ENCODE data around the gene CRYBG1. TPM values are rescaled to one million over a fixed set of nuclear protein-coding genes. Genes with fewer than 3 reads are reported as not detected.
A peak's percentile ranks its signal among the peaks of the same experiment; 100 is the strongest.

The CRYBG1 gene, protein sequence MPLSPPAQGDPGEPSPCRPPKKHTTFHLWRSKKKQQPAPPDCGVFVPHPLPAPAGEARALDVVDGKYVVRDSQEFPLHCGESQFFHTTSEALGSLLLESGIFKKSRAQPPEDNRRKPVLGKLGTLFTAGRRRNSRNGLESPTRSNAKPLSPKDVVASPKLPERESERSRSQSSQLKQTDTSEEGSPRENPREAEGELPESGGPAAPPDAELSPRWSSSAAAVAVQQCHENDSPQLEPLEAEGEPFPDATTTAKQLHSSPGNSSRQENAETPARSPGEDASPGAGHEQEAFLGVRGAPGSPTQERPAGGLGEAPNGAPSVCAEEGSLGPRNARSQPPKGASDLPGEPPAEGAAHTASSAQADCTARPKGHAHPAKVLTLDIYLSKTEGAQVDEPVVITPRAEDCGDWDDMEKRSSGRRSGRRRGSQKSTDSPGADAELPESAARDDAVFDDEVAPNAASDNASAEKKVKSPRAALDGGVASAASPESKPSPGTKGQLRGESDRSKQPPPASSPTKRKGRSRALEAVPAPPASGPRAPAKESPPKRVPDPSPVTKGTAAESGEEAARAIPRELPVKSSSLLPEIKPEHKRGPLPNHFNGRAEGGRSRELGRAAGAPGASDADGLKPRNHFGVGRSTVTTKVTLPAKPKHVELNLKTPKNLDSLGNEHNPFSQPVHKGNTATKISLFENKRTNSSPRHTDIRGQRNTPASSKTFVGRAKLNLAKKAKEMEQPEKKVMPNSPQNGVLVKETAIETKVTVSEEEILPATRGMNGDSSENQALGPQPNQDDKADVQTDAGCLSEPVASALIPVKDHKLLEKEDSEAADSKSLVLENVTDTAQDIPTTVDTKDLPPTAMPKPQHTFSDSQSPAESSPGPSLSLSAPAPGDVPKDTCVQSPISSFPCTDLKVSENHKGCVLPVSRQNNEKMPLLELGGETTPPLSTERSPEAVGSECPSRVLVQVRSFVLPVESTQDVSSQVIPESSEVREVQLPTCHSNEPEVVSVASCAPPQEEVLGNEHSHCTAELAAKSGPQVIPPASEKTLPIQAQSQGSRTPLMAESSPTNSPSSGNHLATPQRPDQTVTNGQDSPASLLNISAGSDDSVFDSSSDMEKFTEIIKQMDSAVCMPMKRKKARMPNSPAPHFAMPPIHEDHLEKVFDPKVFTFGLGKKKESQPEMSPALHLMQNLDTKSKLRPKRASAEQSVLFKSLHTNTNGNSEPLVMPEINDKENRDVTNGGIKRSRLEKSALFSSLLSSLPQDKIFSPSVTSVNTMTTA (N-terminal part only)
- total RNA-seq: 10.2 and 11.4 TPM in 2 replicates

DNA sequence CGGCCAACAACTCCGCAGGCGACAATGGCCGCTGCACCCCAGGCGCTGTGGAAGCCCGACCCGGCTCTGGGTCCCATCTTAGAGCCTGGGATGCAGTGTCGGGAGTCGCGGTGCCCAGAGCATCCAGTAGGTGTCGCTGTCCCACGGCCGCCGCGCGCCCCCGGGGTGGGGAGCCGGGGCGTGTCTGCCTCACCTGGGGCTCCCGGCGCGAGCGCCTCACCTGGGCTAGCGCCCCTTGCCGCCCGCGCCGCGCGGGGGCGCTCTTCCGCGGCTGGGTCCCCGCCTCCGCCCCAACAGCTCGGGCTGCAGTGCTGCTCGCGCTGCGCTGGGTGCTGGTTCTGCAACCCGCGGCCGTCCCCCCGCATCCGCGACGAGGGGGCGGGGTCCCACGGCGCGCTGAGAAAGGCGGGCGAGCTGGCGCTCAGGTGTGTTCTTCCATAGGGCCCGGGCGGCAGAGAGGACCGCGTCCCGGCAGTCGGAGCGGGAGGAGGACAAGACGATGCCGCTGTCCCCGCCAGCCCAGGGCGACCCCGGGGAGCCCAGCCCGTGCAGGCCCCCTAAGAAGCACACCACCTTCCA lies at the start of gene CRYBG1:
Gene CRYBG1 (plus strand): TSS at position 308 of the 579 bp plus-strand sequence. CDS start 192 bp downstream, at position 500.
- Mint-ChIP-seq H3K27me3 (ENCODE audit: insufficient read depth) (peaks cover 61% of the 10 kb centered on the region), H3K9me3 (no peaks in the 10 kb centered on the region), H3K27ac (no peak within 1 kb of the TSS), H3K36me3 (ENCODE audit: low read depth) (no peaks in the 10 kb centered on the region), H3K4me1 (ENCODE audit: low read depth) (peaks cover 10% of the 10 kb centered on the region), H3K4me3 (peak within 1 kb of the TSS; percentile 81)
- intact Hi-C loops (cut with micrococcal nuclease): loop anchor here (5.0 kb wide), 2 partner anchors 82 to 207 kb away; no protein-coding TSS in a partner anchor
- peak; percentile 52 for DNase-seq (ENCODE audit: low spot score)

DNA sequence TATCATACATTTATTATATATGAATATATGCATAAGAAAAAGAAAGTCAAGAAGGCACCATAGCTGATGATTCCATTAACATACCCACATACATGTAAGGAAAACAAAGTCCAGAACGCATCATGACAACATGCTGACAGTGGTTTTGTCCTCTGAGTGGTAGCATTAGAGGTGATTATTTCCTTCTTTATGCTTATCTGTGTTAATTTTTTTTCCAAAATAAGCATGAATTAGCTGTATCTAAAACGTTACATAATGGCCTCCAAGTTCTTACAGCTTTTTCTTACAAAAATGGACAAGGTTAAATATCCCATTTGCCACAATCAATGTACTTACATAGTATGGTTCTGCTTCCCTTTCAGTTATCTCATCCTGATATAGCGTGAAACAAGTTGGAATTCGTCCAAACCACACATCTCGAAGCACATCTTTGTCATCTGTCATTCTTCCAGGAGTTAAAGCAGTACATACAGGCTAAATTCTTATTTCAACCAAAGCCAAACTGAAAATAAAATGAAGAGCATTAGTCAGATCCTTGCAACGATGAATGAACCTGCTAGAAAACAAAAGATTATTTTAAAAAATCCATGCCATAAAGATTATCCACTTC lies 44.6 kb upstream of the CRYBG1 start:
- DNase-seq (ENCODE audit: low spot score): no peak
- intact Hi-C loops (cut with micrococcal nuclease): no loop called here
- Mint-ChIP-seq H3K27ac (peak overlapping the region; percentile 56), H3K4me1 (ENCODE audit: low read depth) (peaks cover 43% of the 10 kb centered on the region), H3K36me3 (ENCODE audit: low read depth) (peaks cover 32% of the 10 kb centered on the region), H3K4me3 (no peak overlapping the region), H3K27me3 (ENCODE audit: insufficient read depth) (no peaks in the 10 kb centered on the region), H3K9me3 (no peaks in the 10 kb centered on the region)

DNA sequence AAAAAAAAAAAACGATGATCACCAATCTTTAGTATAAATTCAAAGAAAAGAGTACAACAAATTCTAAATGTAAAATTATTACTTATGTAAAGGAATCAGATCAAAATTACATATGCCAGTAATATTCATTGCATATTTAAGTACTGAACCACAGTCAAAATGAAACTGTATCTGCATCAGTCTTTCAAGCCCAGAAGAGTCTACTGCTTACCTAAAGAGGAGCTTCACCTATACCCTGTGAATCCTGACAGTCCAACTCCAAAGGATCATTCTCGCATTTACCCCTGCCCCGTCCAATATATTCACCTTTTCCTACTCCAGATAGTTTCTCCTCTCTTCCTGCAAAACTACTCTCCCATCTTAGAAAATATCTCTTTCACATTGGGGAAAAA lies 44.1 kb upstream of the CRYBG1 start:
- Mint-ChIP-seq H3K4me3 (no peak overlapping the region), H3K9me3 (no peaks in the 10 kb centered on the region), H3K27me3 (ENCODE audit: insufficient read depth) (no peaks in the 10 kb centered on the region), H3K4me1 (ENCODE audit: low read depth) (peaks cover 40% of the 10 kb centered on the region), H3K36me3 (ENCODE audit: low read depth) (peaks cover 28% of the 10 kb centered on the region), H3K27ac (peak overlapping the region; percentile 56)
- DNase-seq (ENCODE audit: low spot score): no peak
- intact Hi-C loops (cut with micrococcal nuclease): no loop called here

DNA sequence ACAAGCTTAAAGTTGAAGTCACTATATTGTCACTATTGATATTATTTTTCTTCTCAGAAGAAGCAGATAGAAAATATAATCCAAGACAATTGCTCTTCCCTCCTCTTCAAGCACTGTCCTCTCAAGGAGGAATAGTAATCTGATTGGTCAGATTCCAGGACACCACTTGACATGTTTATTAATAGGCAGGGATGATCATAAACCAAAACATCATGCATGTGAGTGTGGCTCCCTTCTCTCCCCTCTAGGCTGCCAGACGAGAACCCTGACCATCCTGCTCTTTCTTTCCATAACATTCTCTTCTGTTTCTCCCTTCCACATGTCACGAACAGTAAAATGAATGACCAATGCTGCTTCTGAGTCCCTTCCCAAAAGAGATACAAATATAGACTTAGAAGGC lies 42.5 kb upstream of the CRYBG1 start:
- Mint-ChIP-seq H3K9me3 (no peaks in the 10 kb centered on the region), H3K4me3 (no peak overlapping the region), H3K36me3 (ENCODE audit: low read depth) (peaks cover 26% of the 10 kb centered on the region), H3K4me1 (ENCODE audit: low read depth) (peaks cover 36% of the 10 kb centered on the region), H3K27ac (no peak overlapping the region), H3K27me3 (ENCODE audit: insufficient read depth) (no peaks in the 10 kb centered on the region)
- intact Hi-C loops (cut with micrococcal nuclease): no loop called here
- DNase-seq (ENCODE audit: low spot score): no peak

DNA sequence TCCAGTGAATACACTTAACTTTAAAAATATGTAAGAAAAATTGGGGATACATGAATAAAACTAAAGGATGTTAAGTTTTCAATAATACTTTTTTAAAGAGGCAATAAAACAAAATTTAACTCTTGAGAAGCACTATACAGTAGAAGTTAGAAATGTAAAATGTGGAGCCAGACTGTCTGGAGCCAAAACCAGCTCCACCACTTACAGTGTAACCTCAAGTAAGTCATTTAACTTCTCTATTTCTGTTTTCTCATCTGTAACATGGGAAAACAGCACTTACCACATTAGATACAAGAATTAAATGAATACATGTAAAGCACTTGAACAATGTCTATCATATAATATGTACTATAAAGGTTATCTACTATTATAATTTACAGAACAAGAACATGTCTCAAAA lies 41.7 kb upstream of the CRYBG1 start:
- no peak for DNase-seq (ENCODE audit: low spot score)
- Mint-ChIP-seq H3K27ac (no peak overlapping the region), H3K4me1 (ENCODE audit: low read depth) (peaks cover 38% of the 10 kb centered on the region), H3K27me3 (ENCODE audit: insufficient read depth) (no peaks in the 10 kb centered on the region), H3K36me3 (ENCODE audit: low read depth) (peaks cover 27% of the 10 kb centered on the region), H3K4me3 (no peak overlapping the region), H3K9me3 (no peaks in the 10 kb centered on the region)
- intact Hi-C loops (cut with micrococcal nuclease): no loop called here

DNA sequence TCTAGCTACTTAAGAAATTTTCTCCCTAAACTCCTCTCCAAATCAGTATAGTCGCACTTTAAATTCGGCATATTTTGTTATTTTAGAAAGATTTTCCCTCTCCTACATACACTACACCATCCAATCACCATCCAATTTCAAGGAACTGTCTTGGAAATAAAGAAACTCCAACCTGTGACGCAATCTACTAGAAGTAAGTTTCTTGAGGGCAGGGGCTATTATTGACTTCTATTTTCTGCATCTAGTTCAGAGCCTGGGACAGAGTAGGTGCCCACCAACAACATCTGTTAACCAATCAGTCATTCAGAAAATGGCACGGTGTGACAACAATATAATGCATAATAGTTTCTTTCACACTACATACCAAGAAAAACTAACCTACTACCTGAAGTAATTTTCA lies 38.6 kb upstream of the CRYBG1 start:
- no peak for DNase-seq (ENCODE audit: low spot score)
- intact Hi-C loops (cut with micrococcal nuclease): no loop called here
- peaks cover 37% of the 10 kb centered on the region for H3K4me1 Mint-ChIP-seq (ENCODE audit: low read depth)
- peak overlapping the region; percentile 45 for H3K4me3 Mint-ChIP-seq
- H3K27ac Mint-ChIP-seq: no peak overlapping the region
- peaks cover 19% of the 10 kb centered on the region for H3K36me3 Mint-ChIP-seq (ENCODE audit: low read depth)
- peaks cover 3% of the 10 kb centered on the region for H3K27me3 Mint-ChIP-seq (ENCODE audit: insufficient read depth)
- H3K9me3 Mint-ChIP-seq: no peaks in the 10 kb centered on the region

DNA sequence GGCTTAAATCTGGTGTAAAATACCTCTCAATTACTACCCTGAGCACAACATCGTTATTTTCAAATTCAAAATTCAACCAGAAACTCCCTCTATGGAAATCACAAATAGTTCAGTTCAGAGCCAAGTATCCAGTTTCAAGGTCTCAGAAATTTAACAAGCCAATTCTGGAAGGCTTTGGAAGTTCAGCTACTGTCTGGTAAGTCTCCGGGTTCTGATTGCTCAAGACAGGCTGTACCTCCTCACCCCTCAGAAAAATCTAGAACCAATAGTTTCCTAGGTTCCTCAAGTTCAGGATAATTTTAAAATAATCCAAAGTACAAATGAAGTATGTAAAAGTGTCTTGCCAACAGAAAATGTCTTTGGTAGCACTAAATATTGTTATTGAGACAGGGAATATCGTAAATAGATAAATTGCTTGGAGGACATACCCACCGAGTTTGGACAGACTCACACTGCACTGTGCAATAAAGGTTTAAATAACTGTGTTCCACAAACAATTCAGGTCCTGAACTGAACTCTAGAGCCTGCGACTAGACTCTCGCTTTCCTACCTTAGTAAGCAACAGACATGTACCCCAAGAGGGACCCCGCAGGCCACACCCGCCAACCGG lies 35.7 kb upstream of the CRYBG1 start:
- no peaks in the 10 kb centered on the region for H3K9me3 Mint-ChIP-seq
- peak overlapping the region; percentile 98 for H3K27ac Mint-ChIP-seq
- intact Hi-C loops (cut with micrococcal nuclease): loop anchor here (1.0 to 5.0 kb wide), 10 partner anchors 161 to 1632 kb away; partner anchors contain the start of genes MTRES1, PDSS2, PREP and QRSL1
- peaks cover 36% of the 10 kb centered on the region for H3K4me1 Mint-ChIP-seq (ENCODE audit: low read depth)
- peaks cover 19% of the 10 kb centered on the region for H3K36me3 Mint-ChIP-seq (ENCODE audit: low read depth)
- no peak for DNase-seq (ENCODE audit: low spot score)
- H3K4me3 Mint-ChIP-seq: peak overlapping the region; percentile 100
- H3K27me3 Mint-ChIP-seq (ENCODE audit: insufficient read depth): peaks cover 20% of the 10 kb centered on the region

DNA sequence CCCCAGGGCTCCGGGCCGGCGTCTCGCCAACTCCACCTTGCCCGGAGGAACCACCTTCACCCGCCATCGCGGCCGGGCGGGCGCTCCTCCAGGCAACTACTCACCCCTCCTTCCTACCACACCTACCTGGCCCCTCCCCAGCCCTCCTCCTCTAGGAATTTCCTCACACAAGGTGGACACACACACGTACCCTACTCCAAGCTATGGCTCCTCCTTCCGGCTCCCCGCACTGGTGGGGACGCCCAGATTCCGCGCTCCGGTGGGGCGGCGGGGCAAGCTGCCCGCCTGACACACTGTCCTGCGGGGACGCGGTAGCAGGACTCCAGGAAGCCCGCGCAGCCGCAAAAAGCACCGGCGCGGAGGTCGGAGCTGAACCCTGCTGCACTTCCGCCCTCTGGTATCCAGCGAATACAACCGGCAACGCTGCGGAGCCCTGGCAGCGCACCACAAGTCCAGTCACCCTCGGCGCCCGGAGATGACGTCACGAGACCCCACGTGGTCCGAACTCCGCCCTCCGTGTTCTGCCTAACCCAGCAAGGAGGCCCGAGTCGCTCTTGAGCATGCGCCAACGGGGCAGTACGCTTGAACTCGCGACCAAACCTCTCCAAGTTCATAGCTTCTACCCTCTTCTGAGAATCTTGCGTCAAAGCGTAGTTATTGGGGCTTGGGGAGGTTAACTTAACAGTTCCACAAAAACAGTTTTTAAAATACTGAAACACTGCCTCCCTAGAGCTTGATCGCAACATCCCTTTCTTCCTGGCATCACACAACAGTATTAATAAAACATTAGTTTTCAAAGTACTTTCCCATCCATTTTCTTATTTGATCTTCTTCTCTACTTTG lies 35.0 kb upstream of the CRYBG1 start, which contains the start of gene ATG5:
Gene ATG5 (minus strand): TSS at position 425 of the 843 bp plus-strand sequence. CDS start 9,552 bp downstream, outside the sequence.
- DNase-seq (ENCODE audit: low spot score): peak; percentile 100
- no peaks in the 10 kb centered on the region for H3K9me3 Mint-ChIP-seq
- peak within 1 kb of the TSS; percentile 100 for H3K4me3 Mint-ChIP-seq
- H3K27me3 Mint-ChIP-seq (ENCODE audit: insufficient read depth): peaks cover 22% of the 10 kb centered on the region
- H3K36me3 Mint-ChIP-seq (ENCODE audit: low read depth): peaks cover 19% of the 10 kb centered on the region
- H3K27ac Mint-ChIP-seq: peak within 1 kb of the TSS; percentile 98
- peaks cover 35% of the 10 kb centered on the region for H3K4me1 Mint-ChIP-seq (ENCODE audit: low read depth)
- intact Hi-C loops (cut with micrococcal nuclease): loop anchor here (1.0 to 5.0 kb wide), 10 partner anchors 161 to 1631 kb away; partner anchors contain the start of genes MTRES1, PDSS2, PREP and QRSL1

DNA sequence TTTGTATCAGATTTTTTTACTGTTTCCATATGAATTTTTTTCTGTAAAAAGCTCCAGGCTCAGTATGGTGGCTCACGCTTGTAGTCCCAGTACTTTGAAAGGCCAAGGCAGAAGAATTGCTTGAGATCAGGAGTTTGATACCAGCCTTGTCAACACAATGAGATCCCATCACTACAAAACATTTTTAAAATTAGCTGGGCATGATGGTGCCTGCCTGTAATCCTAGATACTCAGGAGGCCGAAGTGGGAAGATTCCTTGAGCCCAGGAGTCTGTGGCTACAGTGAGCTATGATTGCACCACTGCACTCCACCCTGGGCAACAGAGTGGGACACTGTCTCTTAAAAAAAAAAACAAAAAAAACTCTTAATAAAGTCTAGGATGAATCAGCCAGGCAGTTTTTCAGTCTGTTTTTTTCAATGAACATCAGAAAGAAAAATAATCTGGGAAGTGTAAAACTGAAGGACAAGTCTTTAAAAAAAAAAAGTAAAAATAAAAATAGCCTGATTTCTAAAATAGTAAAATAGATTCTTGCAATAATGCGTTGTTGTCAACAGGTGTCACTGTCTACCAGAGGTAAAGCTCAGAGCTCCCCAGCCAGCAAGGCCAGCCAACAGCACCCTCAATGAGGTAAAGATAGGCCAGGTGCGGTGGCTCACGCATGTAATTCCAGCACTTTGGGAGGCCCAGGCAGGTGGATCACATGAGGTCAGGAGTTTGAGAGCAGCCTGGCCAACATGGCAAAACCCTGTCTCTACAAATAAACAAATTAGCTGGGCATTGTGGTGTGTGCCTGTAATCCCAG lies 25.7 kb upstream of the CRYBG1 start:
- Mint-ChIP-seq H3K9me3 (no peaks in the 10 kb centered on the region), H3K27me3 (ENCODE audit: insufficient read depth) (peaks cover 23% of the 10 kb centered on the region), H3K36me3 (ENCODE audit: low read depth) (no peaks in the 10 kb centered on the region), H3K4me1 (ENCODE audit: low read depth) (peaks cover 8% of the 10 kb centered on the region), H3K4me3 (no peak overlapping the region), H3K27ac (no peak overlapping the region)
- peak; percentile 17 for DNase-seq (ENCODE audit: low spot score)
- intact Hi-C loops (cut with micrococcal nuclease): loop anchor here (1.0 to 5.0 kb wide), 5 partner anchors 110 to 662 kb away; no protein-coding TSS in a partner anchor

DNA sequence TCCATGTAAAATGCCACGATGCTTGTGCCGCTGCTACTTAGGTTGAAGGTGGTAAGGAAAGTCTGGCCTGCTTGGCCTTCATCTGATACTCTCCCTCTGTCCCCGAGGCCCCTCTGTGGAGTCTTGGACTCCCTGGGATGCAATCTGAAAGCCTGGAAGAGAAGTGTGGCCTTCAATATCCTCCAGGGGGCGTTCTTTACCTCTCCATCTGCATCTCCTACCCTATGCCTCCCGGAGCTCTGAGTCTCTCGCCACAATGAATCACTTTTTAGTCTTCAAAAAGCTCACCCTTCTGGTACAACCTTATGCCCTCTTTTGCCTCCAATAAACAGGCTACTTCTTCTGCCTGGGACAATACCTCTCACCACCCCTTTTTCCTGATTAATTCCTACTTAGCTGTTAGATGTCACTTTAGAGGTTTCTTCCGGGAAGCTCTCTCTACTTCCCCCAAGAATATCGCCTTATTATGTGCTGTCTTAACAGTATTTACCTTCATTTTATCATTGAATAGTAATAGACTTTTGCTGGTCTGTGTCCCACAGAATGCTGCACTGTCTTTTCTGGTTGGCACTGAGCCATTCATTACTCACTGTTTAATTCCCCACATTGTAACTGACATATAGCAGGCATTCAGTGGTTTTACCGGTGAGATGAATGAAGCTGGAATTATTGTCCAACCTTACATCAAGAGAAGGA lies 21.0 kb upstream of the CRYBG1 start:
- intact Hi-C loops (cut with micrococcal nuclease): loop anchor here (1.0 to 5.0 kb wide), 4 partner anchors 107 to 640 kb away; no protein-coding TSS in a partner anchor
- H3K27ac Mint-ChIP-seq: no peak overlapping the region
- H3K4me3 Mint-ChIP-seq: no peak overlapping the region
- H3K4me1 Mint-ChIP-seq (ENCODE audit: low read depth): peaks cover 8% of the 10 kb centered on the region
- no peaks in the 10 kb centered on the region for H3K36me3 Mint-ChIP-seq (ENCODE audit: low read depth)
- peaks cover 18% of the 10 kb centered on the region for H3K27me3 Mint-ChIP-seq (ENCODE audit: insufficient read depth)
- DNase-seq (ENCODE audit: low spot score): peak; percentile 27
- H3K9me3 Mint-ChIP-seq: no peaks in the 10 kb centered on the region
